Natural killer cell treated with Interleukin-12 subunit alpha and Interleukin-12 subunit beta and Interleukin-15 and Interleukin-18, amount 100 ng/mL, for 72 hours (primary cell): Measurements from ENCODE around the gene TMEM52B. TPM values are rescaled to one million over a fixed set of nuclear protein-coding genes. Genes with fewer than 3 reads are reported as not detected.
"Not testable (repeated sequence)": the region's sequence is repeated elsewhere in the genome, so short reads cannot be mapped to it uniquely, and the experiment has no call there.

Experiments used
- ATAC-seq, 2 donors: fragments of 150-1000 bp; cut with Tn5 transposase in 1 of 2; sonication (Bioruptor Pico), chemical (Tn5 transposase) in 1 of 2; 2 replicates each; pipeline ENCODE4 v1.10.0; 2021
- DNase-seq: peaks from one replicate; pipeline ENCODE4 v3.0.0; 2022; ENCODE audit warnings: low spot score
- H3K27ac Mint-ChIP-seq, 2 donors: 1 replicate in 1 of 2; 2 replicates in 1 of 2; pipeline ENCODE4 v1.8.0; 2022; ENCODE audit warnings: mixed read lengths in 2 of 2, mild to moderate bottlenecking in 1 of 2, moderate library complexity in 1 of 2
- H3K27me3 Mint-ChIP-seq, 2 donors: 1 replicate in 1 of 2; 2 replicates in 1 of 2; pipeline ENCODE4 v1.8.0; 2022; ENCODE audit warnings: mixed read lengths in 2 of 2
- H3K36me3 Mint-ChIP-seq: one replicate; pipeline ENCODE4 v1.8.0; 2022; ENCODE audit warnings: mixed read lengths
- H3K4me1 Mint-ChIP-seq, 2 donors: 1 replicate in 1 of 2; 2 replicates in 1 of 2; pipeline ENCODE4 v1.8.0; 2022; ENCODE audit warnings: low read depth in 2 of 2, mixed read lengths in 2 of 2, mild to moderate bottlenecking in 1 of 2
- H3K4me3 Mint-ChIP-seq: one replicate; pipeline ENCODE4 v1.8.0; 2022; ENCODE audit warnings: mixed read lengths
- H3K9me3 Mint-ChIP-seq: 2 replicates; pipeline ENCODE4 v1.8.0; 2022; ENCODE audit warnings: mixed read lengths
- total RNA-seq, 2 donors: library from RNA; stranded (reverse); gene quantifications; one replicate each; pipeline ENCODE4 v1.2.3, GENCODE V29; 2022

Gene TMEM52B
- total RNA-seq, 2 donors from 2014 or later, result not detected

- Mint-ChIP-seq H3K4me3 (no peak overlapping the region), H3K36me3 (no peaks in the 10 kb centered on the region), H3K4me1 (peaks cover 16 to 19% of the 10 kb centered on the region in 2 donors), H3K9me3 (no peaks in the 10 kb centered on the region), H3K27me3 (peaks cover 0 to 18% of the 10 kb centered on the region in 2 donors), H3K27ac (no peak overlapping the region)
- no peak for ATAC-seq
- DNase-seq, result no peak
Measured at GRCh38 chr12:10184261-10184843, 5.5 kb downstream of the TMEM52B start.

GRCh38 chr12:10186299-10186698, 7.5 kb downstream of the TMEM52B start:
- Mint-ChIP-seq H3K9me3 (no peaks in the 10 kb centered on the region), H3K4me1 (peaks cover 21 to 25% of the 10 kb centered on the region in 2 donors), H3K36me3 (no peaks in the 10 kb centered on the region), H3K27me3 (peaks cover 4 to 13% of the 10 kb centered on the region in 2 donors), H3K4me3 (no peak overlapping the region), H3K27ac (no peak overlapping the region)
- no peak for DNase-seq
- no peak for ATAC-seq

GRCh38 chr12:10186958-10187357, 8.1 kb downstream of the TMEM52B start:
- not testable (repeated sequence) for H3K36me3 Mint-ChIP-seq, H3K4me3 Mint-ChIP-seq, DNase-seq, ATAC-seq, H3K27ac Mint-ChIP-seq, H3K9me3 Mint-ChIP-seq
- H3K27me3 Mint-ChIP-seq, result peaks cover 4 to 13% of the 10 kb centered on the region in 2 donors
- H3K4me1 Mint-ChIP-seq, result peaks cover 20 to 24% of the 10 kb centered on the region in 2 donors

- Mint-ChIP-seq H3K9me3 (no peaks in the 10 kb centered on the region), H3K27ac (no peak overlapping the region), H3K4me3 (no peak overlapping the region), H3K36me3 (no peaks in the 10 kb centered on the region), H3K27me3 (peaks cover 13 to 17% of the 10 kb centered on the region in 2 donors), H3K4me1 (peaks cover 9 to 12% of the 10 kb centered on the region in 2 donors)
- ATAC-seq (no peak), DNase-seq (no peak)
Measured at GRCh38 chr12:10189653-10190052, 10.8 kb downstream of the TMEM52B start.

GRCh38 chr12:10190558-10191388, 11.9 kb downstream of the TMEM52B start:
- H3K27me3 Mint-ChIP-seq, result peaks cover 14 to 17% of the 10 kb centered on the region in 2 donors
- DNase-seq (no peak), ATAC-seq (peak; percentile 89 to 91)
- no peak overlapping the region for H3K27ac Mint-ChIP-seq
- H3K9me3 Mint-ChIP-seq, result no peaks in the 10 kb centered on the region
- H3K4me1 Mint-ChIP-seq, result peaks cover 14 to 18% of the 10 kb centered on the region in 2 donors
- H3K36me3 Mint-ChIP-seq, result no peaks in the 10 kb centered on the region
- no peak overlapping the region for H3K4me3 Mint-ChIP-seq

- Mint-ChIP-seq H3K4me3 (no peak overlapping the region), H3K27me3 (peaks cover 14 to 17% of the 10 kb centered on the region in 2 donors), H3K4me1 (peaks cover 25 to 29% of the 10 kb centered on the region in 2 donors), H3K36me3 (no peaks in the 10 kb centered on the region), H3K27ac (no peak overlapping the region), H3K9me3 (no peaks in the 10 kb centered on the region)
- ATAC-seq (no peak), DNase-seq (no peak)
Measured at GRCh38 chr12:10191865-10192264, 13.0 kb downstream of the TMEM52B start.

GRCh38 chr12:10194160-10194670, 15.4 kb downstream of the TMEM52B start:
- peaks cover 8 to 17% of the 10 kb centered on the region in 2 donors for H3K27me3 Mint-ChIP-seq
- DNase-seq (no peak), ATAC-seq (no peak)
- H3K9me3 Mint-ChIP-seq, result no peaks in the 10 kb centered on the region
- peak overlapping the region in 1 of 2 donors; percentile 3 for H3K27ac Mint-ChIP-seq
- H3K36me3 Mint-ChIP-seq, result no peaks in the 10 kb centered on the region
- no peak overlapping the region for H3K4me3 Mint-ChIP-seq
- peaks cover 36% of the 10 kb centered on the region in 2 donors for H3K4me1 Mint-ChIP-seq

GRCh38 chr12:10196210-10196609, 17.4 kb downstream of the TMEM52B start:
- Mint-ChIP-seq H3K36me3 (no peaks in the 10 kb centered on the region), H3K4me3 (peak overlapping the region; percentile 73), H3K27ac (peak overlapping the region in 1 of 2 donors; percentile 56), H3K4me1 (peaks cover 29 to 34% of the 10 kb centered on the region in 2 donors), H3K9me3 (no peaks in the 10 kb centered on the region), H3K27me3 (peaks cover 8 to 13% of the 10 kb centered on the region in 2 donors)
- DNase-seq (no peak), ATAC-seq (peak; percentile 82 to 83)

GRCh38 chr12:10197879-10198278, 19.0 kb downstream of the TMEM52B start:
- H3K27me3 Mint-ChIP-seq, result peaks cover 8 to 10% of the 10 kb centered on the region in 2 donors
- H3K27ac Mint-ChIP-seq, result peak overlapping the region in 1 of 2 donors; percentile 45
- H3K4me3 Mint-ChIP-seq, result peak overlapping the region; percentile 62
- DNase-seq (peak; percentile 77), ATAC-seq (peak; percentile 96)
- H3K9me3 Mint-ChIP-seq, result no peaks in the 10 kb centered on the region
- peaks cover 29 to 35% of the 10 kb centered on the region in 2 donors for H3K4me1 Mint-ChIP-seq
- no peaks in the 10 kb centered on the region for H3K36me3 Mint-ChIP-seq

- not testable (repeated sequence) for H3K4me3 Mint-ChIP-seq, H3K9me3 Mint-ChIP-seq, H3K36me3 Mint-ChIP-seq, DNase-seq, H3K27ac Mint-ChIP-seq, ATAC-seq, H3K27me3 Mint-ChIP-seq, H3K4me1 Mint-ChIP-seq
Measured at GRCh38 chr12:10204495-10204894, 25.7 kb downstream of the TMEM52B start.

- ATAC-seq (no peak), DNase-seq (no peak)
- Mint-ChIP-seq H3K9me3 (no peaks in the 10 kb centered on the region), H3K27ac (no peak overlapping the region), H3K4me1 (peaks cover 0 to 3% of the 10 kb centered on the region in 2 donors), H3K27me3 (peaks cover 0 to 4% of the 10 kb centered on the region in 2 donors), H3K4me3 (no peak overlapping the region), H3K36me3 (no peaks in the 10 kb centered on the region)
Measured at GRCh38 chr12:10205220-10205807, 26.5 kb downstream of the TMEM52B start.

GRCh38 chr12:10207136-10207535, 28.3 kb downstream of the TMEM52B start:
- H3K36me3 Mint-ChIP-seq, result no peaks in the 10 kb centered on the region
- H3K27me3 Mint-ChIP-seq, result peaks cover 0 to 4% of the 10 kb centered on the region in 2 donors

GRCh38 chr12:10210225-10210624, 31.4 kb downstream of the TMEM52B start:
- H3K9me3 Mint-ChIP-seq, result no peaks in the 10 kb centered on the region
- H3K4me1 Mint-ChIP-seq, result peaks cover 25 to 26% of the 10 kb centered on the region in 2 donors
- H3K27me3 Mint-ChIP-seq, result no peaks in the 10 kb centered on the region
- DNase-seq (no peak), ATAC-seq (no peak)
- H3K36me3 Mint-ChIP-seq, result no peaks in the 10 kb centered on the region
- no peak overlapping the region for H3K27ac Mint-ChIP-seq
- H3K4me3 Mint-ChIP-seq, result no peak overlapping the region

More at GRCh38 chr12:10207136-10207535, 28.3 kb downstream of the TMEM52B start:
- no peak overlapping the region for H3K4me3 Mint-ChIP-seq
- H3K27ac Mint-ChIP-seq, result no peak overlapping the region
- H3K4me1 Mint-ChIP-seq, result peaks cover 4 to 9% of the 10 kb centered on the region in 2 donors
- no peak for DNase-seq
- ATAC-seq, result no peak
- H3K9me3 Mint-ChIP-seq, result no peaks in the 10 kb centered on the region
